Measurements from ENCODE around the gene NDUFA11. TPM values are rescaled to one million over a fixed set of nuclear protein-coding genes. Genes with fewer than 3 reads are reported as not detected.

The NDUFA11 gene
- total and polyA plus RNA-seq, 2 donors (not counting 1 experiment from before 2014, with no cell fraction given) = 115 to 276 TPM

DNA sequence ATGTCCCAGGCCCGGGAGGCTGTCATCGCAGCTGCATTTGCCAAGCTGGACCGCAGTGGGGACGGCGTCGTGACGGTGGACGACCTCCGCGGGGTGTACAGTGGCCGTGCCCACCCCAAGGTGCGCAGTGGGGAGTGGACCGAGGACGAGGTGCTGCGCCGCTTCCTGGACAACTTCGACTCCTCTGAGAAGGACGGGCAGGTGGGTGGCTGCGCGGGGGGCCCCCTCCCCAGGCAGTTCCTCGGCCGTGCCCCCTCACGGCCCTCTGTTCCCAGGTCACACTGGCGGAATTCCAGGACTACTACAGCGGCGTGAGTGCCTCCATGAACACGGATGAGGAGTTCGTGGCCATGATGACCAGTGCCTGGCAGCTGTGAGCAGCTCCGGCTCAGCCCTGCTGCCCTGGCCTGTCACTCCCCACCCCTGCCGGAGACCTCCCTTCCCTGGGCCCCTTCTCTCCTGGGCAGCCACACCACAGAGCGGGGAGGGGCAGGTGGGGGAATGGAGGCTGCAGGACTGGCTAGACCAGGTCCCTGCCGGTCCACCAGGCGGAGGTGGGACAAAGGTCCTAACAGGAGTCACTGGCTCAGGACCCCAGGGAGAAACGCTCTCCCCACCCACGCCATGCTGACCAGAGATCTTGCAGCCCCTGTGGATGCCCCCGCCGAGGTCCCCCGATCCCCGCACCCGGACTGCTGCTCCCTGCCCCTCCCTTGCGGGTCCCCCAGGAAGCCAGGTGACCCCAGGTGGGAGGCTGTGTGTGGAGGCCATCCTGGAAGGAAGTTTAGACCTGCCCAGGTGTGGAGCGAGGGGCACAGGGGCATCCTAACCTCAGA is 11.6 kb upstream of the NDUFA11 start:
- Histone ChIP-seq H4K20me1 (ENCODE audit: control insufficient read depth, insufficient read depth, low read length, poor library complexity, severe bottlenecking) (peaks cover 6% of the 10 kb centered on the region), H3K36me3 (replicated peaks in 1 of 2; ENCODE audit: control extremely low read depth in 1 of 2, control insufficient read depth in 1 of 2, extremely low read depth in 1 of 2, insufficient read depth in 2 of 2, low read length in 1 of 2) (peaks cover 0 to 46% of the 10 kb centered on the region in 2 experiments), H3K9ac (ENCODE audit: low read length) (no peak overlapping the region), H3K4me1 (ENCODE audit: control insufficient read depth in 2 of 2, insufficient read depth in 2 of 2, low read length in 2 of 2) (no peaks in the 10 kb centered on the region), H2AFZ (ENCODE audit: insufficient read depth, low read depth, low read length, poor library complexity, severe bottlenecking) (no peak overlapping the region), H3K4me2 (replicated peaks; ENCODE audit: low read depth, low read length, poor library complexity, severe bottlenecking) (no peak overlapping the region), H3K4me3 (ENCODE audit: control extremely low read depth in 1 of 5, extremely low read depth in 1 of 5, insufficient read depth in 1 of 5, low read depth in 2 of 5, low read length in 4 of 5) (no peak overlapping the region), H3K9me3 (ENCODE audit: control extremely low read depth in 1 of 3, control insufficient read depth in 2 of 3, insufficient read depth in 1 of 3, low read length in 2 of 3) (peaks cover 0 to 3% (median 0%) of the 10 kb centered on the region in 3 donors), H3K27ac (ENCODE audit: low read length in 2 of 2) (no peak overlapping the region), H3K27me3 (replicated peaks in 1 of 4; ENCODE audit: control extremely low read depth in 1 of 4, control insufficient read depth in 3 of 4, insufficient read depth in 4 of 4, low read length in 3 of 4) (no peaks in the 10 kb centered on the region), H3K79me2 (ENCODE audit: control insufficient read depth, insufficient read depth, low read length) (no peaks in the 10 kb centered on the region)
- CTCF ChIA-PET = no interaction called here
- no peak overlapping the region for H3K4me3 Mint-ChIP-seq
- no peaks in the 10 kb centered on the region for H3K9me3 Mint-ChIP-seq (ENCODE audit: insufficient read depth)
- H3K27me3 Mint-ChIP-seq = no peaks in the 10 kb centered on the region
- no peaks in the 10 kb centered on the region for H3K4me1 Mint-ChIP-seq
- intact Hi-C loops (cut with micrococcal nuclease) = no loop called here
- TF ChIP-seq EZH2 (IDR thresholded peaks at IDR 0.05; ENCODE audit: borderline replicate concordance, insufficient read depth, low read depth, low read length, poor library complexity, severe bottlenecking) (no peak), CTCF (IDR thresholded peaks at IDR 0.05) (no peak)
- 96% methylated on average over 32 of the region's 42 CpGs for WGBS (ENCODE audit: insufficient coverage)
- ATAC-seq (ENCODE audit: low read depth) = no peak
- no peak for DNase-seq
- POLR2A ChIA-PET = no interaction called here
- H3K27ac Mint-ChIP-seq = no peak overlapping the region

DNA sequence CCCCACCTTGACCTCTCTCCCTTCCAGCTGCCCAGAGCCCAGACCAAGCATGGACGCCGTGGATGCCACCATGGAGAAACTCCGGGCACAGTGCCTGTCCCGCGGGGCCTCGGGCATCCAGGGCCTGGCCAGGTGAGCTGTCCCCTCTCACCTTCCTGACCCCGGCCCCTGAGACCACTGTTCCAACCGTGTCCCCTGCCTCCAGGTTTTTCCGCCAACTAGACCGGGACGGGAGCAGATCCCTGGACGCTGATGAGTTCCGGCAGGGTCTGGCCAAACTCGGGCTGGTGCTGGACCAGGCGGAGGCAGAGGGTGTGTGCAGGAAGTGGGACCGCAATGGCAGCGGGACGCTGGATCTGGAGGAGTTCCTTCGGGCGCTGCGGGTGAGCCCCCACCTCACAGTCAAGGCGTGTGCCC is 10.8 kb upstream of the NDUFA11 start:
- H3K79me2 ChIP-seq (ENCODE audit: control insufficient read depth, insufficient read depth, low read length) = no peaks in the 10 kb centered on the region
- ATAC-seq (ENCODE audit: low read depth) (no peak), DNase-seq (no peak)
- no peak overlapping the region for H3K4me3 Mint-ChIP-seq
- H3K36me3 ChIP-seq (replicated peaks in 1 of 2; ENCODE audit: control extremely low read depth in 1 of 2, control insufficient read depth in 1 of 2, extremely low read depth in 1 of 2, insufficient read depth in 2 of 2, low read length in 1 of 2) = peaks cover 0 to 48% of the 10 kb centered on the region in 2 experiments
- H3K27ac ChIP-seq (ENCODE audit: low read length in 2 of 2) = no peak overlapping the region
- H3K9me3 ChIP-seq (ENCODE audit: control extremely low read depth in 1 of 3, control insufficient read depth in 2 of 3, insufficient read depth in 1 of 3, low read length in 2 of 3) = peaks cover 0 to 3% (median 0%) of the 10 kb centered on the region in 3 donors
- no peaks in the 10 kb centered on the region for H3K9me3 Mint-ChIP-seq (ENCODE audit: insufficient read depth)
- H3K27me3 ChIP-seq (replicated peaks in 1 of 4; ENCODE audit: control extremely low read depth in 1 of 4, control insufficient read depth in 3 of 4, insufficient read depth in 4 of 4, low read length in 3 of 4) = no peaks in the 10 kb centered on the region
- H3K27ac Mint-ChIP-seq = no peak overlapping the region
- no peaks in the 10 kb centered on the region for H3K4me1 Mint-ChIP-seq
- no peaks in the 10 kb centered on the region for H3K27me3 Mint-ChIP-seq
- TF ChIP-seq EZH2 (IDR thresholded peaks at IDR 0.05; ENCODE audit: borderline replicate concordance, insufficient read depth, low read depth, low read length, poor library complexity, severe bottlenecking) = no peak
- TF ChIP-seq CTCF (IDR thresholded peaks at IDR 0.05) = no peak
- H3K9ac ChIP-seq (ENCODE audit: low read length) = no peak overlapping the region
- H3K4me1 ChIP-seq (ENCODE audit: control insufficient read depth in 2 of 2, insufficient read depth in 2 of 2, low read length in 2 of 2) = no peaks in the 10 kb centered on the region
- no peak overlapping the region for H2AFZ ChIP-seq (ENCODE audit: insufficient read depth, low read depth, low read length, poor library complexity, severe bottlenecking)
- POLR2A ChIA-PET = interaction anchor here (0.6 kb wide), 1 partner anchor 1031 kb away, joined by 4 read pairs; no protein-coding TSS in a partner anchor
- WGBS (ENCODE audit: insufficient coverage) = 94% methylated on average over 22 of the region's 22 CpGs
- no peak overlapping the region for H3K4me2 ChIP-seq (replicated peaks; ENCODE audit: low read depth, low read length, poor library complexity, severe bottlenecking)
- CTCF ChIA-PET = no interaction called here
- intact Hi-C loops (cut with micrococcal nuclease) = no loop called here
- H4K20me1 ChIP-seq (ENCODE audit: control insufficient read depth, insufficient read depth, low read length, poor library complexity, severe bottlenecking) = peaks cover 6% of the 10 kb centered on the region
- no peak overlapping the region for H3K4me3 ChIP-seq (ENCODE audit: control extremely low read depth in 1 of 5, extremely low read depth in 1 of 5, insufficient read depth in 1 of 5, low read depth in 2 of 5, low read length in 4 of 5)

Data from B cell (primary cell).